SJCRH30 (cell line): ENCODE data around the gene DNAJC7. TPM values are rescaled to one million over a fixed set of nuclear protein-coding genes. Genes with fewer than 3 reads are reported as not detected.

Experiments
- DNase-seq, 2 experiments: peaks; one replicate each; pipeline ENCODE4 v3.0.0-alpha.2; 2015 to 2020
- H3K27ac ChIP-seq: fragments of 250-450 bp; sonication (Bioruptor Pico); 2 replicates; pipeline ENCODE4 v1.5.1; 2020; ENCODE audit warnings: mild to moderate bottlenecking, moderate library complexity
- H3K27me3 ChIP-seq: fragments of 250-450 bp; sonication (Bioruptor Pico); 2 replicates; pipeline ENCODE4 v1.5.1; 2020; ENCODE audit warnings: mild to moderate bottlenecking, moderate library complexity
- H3K36me3 ChIP-seq: fragments of 250-450 bp; sonication (Bioruptor Pico); 2 replicates; pipeline ENCODE4 v1.5.1; 2020; ENCODE audit warnings: mild to moderate bottlenecking, moderate library complexity
- H3K4me1 ChIP-seq: fragments of 250-450 bp; sonication (Bioruptor Pico); 2 replicates; pipeline ENCODE4 v1.5.1; 2020; ENCODE audit warnings: mild to moderate bottlenecking, moderate library complexity
- H3K4me3 ChIP-seq: fragments of 250-450 bp; sonication (Bioruptor Pico); 2 replicates; pipeline ENCODE4 v1.5.1; 2020; ENCODE audit warnings: mild to moderate bottlenecking, moderate library complexity
- H3K9me3 ChIP-seq: fragments of 250-450 bp; sonication (Bioruptor Pico); replicated peaks from 2 replicates; pipeline ENCODE4 v1.5.1; 2020; ENCODE audit warnings: mild to moderate bottlenecking, moderate library complexity
- total RNA-seq: library from RNA; depleted of rRNA; stranded (reverse); fragments of >200 nt; shearing (Covaris generic); gene quantifications from 2 replicates; pipeline ENCODE4 v1.2.3, GENCODE V29; 2014

DNAJC7 gene
- total RNA-seq, 1 experiment from 2014 or later, result 103 TPM

DNA sequence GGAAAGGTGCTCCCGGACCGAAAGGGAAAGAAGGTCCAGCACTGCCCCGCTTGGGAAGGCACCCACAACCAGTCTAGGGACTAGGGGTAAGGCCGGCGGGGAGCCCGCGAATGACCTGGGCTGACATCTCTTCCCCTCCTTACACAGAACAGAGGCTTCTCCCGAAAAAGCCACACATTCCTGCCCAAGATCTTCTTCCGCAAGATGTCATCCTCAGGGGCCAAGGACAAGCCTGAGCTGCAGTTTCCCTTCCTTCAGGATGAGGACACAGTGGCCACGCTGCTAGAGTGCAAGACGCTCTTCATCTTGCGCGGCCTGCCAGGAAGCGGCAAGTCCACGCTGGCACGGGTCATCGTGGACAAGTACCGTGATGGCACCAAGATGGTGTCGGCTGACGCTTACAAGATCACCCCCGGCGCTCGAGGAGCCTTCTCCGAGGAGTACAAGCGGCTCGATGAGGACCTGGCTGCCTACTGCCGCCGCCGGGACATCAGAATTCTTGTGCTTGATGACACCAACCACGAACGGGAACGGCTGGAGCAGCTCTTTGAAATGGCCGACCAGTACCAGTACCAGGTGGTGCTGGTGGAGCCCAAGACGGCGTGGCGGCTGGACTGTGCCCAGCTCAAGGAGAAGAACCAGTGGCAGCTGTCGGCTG is 49.2 kb downstream of the DNAJC7 start:
- Histone ChIP-seq H3K4me1 (peaks cover 21% of the 10 kb centered on the region), H3K9me3 (no peaks in the 10 kb centered on the region), H3K27ac (no peak overlapping the region), H3K27me3 (no peaks in the 10 kb centered on the region), H3K4me3 (no peak overlapping the region; the same call in 1 of the 2 replicates), H3K36me3 (peaks cover 38% of the 10 kb centered on the region)
- DNase-seq, result no peak

DNA sequence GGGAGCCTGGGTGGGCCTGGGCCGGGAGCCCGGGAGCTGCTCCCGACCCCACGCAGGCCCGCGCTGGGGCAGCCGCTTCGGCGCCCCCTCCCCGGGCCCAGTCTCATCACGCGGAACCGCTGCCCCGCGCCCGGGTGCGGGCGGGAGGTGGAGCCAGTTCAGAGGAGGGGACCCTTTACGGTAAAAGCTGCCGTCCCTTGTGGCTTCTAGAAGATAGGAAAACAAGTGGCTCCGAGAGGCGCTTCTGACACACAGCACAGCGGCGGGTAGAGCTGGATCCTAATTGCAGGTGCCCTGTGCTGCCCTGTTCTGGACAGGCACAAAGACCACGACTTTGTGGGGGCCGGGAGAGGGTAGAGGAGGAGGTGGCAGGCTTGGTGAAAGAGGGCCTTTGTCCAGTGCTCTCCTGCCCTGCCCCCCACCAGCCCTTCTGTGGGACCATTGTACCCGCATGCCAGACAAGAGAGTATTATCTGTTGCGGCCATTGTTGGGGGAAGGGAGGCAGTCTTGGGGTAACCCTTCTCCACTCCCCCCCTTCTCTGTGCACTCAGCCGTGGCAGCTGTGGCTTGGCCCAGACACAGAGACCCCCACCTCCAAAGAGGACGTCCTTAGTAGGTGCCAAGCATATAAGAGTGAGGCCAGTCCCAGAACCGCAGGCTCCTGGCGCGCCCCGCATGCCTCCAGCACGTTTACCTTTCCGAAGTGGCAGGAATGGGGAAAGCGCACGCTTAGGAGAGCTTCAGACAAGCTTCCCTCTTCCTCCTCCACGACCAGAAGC is 49.9 kb downstream of the DNAJC7 start:
- H3K4me3 ChIP-seq, result peak overlapping the region; percentile 94

DNA sequence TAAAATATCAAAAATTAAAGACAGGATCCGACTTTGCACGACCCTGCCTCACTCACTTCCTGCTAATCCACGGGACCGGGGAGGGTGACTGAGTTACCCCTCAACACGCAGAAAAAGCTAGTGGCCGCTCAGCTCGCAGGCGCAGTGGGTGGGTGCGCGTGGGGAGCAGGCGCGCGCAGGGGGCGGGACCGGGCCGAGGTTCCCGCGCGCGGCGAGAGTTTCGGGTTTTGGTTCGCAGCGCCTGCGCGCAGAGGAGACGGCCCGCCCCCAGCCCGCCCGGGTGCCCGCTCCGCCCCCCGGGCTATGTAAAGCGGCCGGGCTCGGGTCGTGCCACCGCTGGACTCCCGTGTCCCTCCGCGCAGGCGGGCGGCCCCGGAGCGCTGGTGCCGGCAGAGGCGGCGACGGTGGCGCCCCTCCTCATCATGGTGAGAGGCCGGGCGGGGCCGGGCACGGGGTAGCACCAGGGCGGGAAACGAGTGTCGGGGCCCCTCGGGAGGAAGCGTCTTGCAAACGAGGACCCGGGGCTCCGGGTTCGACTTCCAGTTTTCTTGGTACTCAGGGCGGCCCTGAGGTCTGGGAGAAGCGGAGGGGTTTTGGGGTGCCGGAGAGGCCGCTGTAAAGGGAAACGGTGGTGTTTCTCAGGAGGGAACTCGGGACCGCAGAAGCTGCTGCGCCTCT is 50.6 kb downstream of the DNAJC7 start, which contains the start of gene CNP:
TSS of gene CNP (plus strand) at position 333 of the 678 bp plus-strand sequence. CDS start at position 423, 90 bp downstream.
- Histone ChIP-seq H3K27me3 (no peaks in the 10 kb centered on the region), H3K4me3 (peak within 1 kb of the TSS; percentile 94), H3K36me3 (peaks cover 26% of the 10 kb centered on the region), H3K4me1 (peaks cover 20% of the 10 kb centered on the region), H3K27ac (peak within 1 kb of the TSS; percentile 70), H3K9me3 (no peaks in the 10 kb centered on the region)
- DNase-seq, result peak; percentile 87 to 89

More for the DNA sequence above, 49.9 kb downstream of the DNAJC7 start:
- Histone ChIP-seq H3K27ac (peak overlapping the region; percentile 70), H3K36me3 (peaks cover 34% of the 10 kb centered on the region), H3K9me3 (no peaks in the 10 kb centered on the region), H3K27me3 (no peaks in the 10 kb centered on the region), H3K4me1 (peaks cover 18% of the 10 kb centered on the region)
- DNase-seq, result peak; percentile 32 to 44

DNA sequence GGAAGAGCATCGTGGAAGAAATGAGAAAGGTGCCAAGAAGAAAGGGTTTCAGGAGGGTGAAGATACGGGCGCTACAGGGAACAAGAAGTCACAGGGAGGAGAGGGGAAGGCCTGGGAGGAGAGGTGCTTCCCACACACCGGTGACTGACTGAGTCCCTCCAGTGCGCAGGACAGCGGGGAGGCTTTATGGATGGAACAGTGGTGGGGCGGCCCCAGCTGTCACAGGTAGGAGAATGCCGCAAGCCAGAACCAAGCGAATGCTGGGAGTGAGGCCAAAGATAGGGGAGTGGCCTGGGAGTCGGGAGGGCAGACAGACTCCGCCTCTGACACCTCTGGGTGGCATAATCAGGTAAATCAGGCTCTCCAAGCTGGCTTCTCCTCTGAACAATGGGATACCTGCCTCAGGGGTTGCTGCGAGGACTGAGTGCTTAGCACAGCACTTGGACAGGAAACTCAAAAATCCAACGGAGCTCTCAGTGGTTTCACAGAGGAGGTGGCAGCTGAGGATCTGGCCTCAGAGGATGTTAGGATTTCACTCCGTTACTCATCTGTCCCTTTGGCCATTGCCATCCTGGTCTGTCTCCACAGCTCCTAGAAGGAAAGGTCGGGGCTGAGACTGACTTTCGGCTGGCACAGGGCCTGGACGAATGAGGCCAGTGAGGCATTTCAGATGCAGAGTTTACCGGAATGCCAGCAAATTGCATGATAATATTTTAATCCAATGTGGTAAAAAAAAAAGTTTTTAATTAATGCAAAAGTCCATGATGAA is 51.4 kb downstream of the DNAJC7 start:
- peaks cover 21% of the 10 kb centered on the region for H3K36me3 ChIP-seq
- peaks cover 20% of the 10 kb centered on the region for H3K4me1 ChIP-seq
- H3K9me3 ChIP-seq, result no peaks in the 10 kb centered on the region
- H3K27ac ChIP-seq, result peak overlapping the region; percentile 70; the same call in 1 of the 2 replicates
- no peaks in the 10 kb centered on the region for H3K27me3 ChIP-seq
- H3K4me3 ChIP-seq, result peak overlapping the region; percentile 94
- peak; percentile 47 to 71 for DNase-seq

DNA sequence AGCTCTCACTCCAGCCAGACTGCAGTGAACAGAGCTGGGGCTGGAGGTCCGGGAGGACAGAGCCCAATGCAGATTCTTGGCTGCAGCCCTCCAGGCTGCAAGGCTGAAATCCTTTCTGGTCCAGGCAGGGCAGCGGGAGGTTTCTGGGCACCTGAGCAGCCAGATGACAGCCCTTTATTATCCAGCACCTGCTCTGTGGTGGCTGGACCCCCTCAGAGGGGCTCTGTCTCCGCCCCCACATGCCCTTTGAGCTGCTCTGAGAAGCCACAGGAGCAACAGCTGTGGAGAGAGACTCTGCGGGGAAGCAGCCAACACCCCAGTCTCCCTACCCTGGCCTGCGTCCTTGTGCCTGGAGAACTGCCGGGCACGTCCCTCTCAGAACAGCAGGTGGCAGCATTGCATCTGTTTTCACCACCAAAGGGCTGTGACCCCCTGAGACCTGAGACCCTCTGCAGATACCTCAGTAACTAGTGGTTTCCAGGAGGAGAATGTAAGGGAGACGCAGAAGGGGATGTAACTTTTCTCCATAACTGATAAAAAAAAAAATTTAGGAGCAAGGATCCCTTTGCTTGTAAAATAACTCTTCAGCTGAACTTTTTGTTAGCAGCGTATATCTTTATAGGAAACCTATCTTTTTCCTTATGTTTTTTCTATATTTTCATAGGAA is 54.3 kb downstream of the DNAJC7 start:
- no peak overlapping the region for H3K27ac ChIP-seq
- DNase-seq, result peak; percentile 92 to 95
- no peaks in the 10 kb centered on the region for H3K27me3 ChIP-seq
- H3K4me3 ChIP-seq, result no peak overlapping the region
- 0 out of 2 replicates have a peak, but pooled peaks cover 1% of the 10 kb centered on the region for H3K36me3 ChIP-seq
- peaks cover 32% of the 10 kb centered on the region for H3K4me1 ChIP-seq
- H3K9me3 ChIP-seq, result no peaks in the 10 kb centered on the region

DNA sequence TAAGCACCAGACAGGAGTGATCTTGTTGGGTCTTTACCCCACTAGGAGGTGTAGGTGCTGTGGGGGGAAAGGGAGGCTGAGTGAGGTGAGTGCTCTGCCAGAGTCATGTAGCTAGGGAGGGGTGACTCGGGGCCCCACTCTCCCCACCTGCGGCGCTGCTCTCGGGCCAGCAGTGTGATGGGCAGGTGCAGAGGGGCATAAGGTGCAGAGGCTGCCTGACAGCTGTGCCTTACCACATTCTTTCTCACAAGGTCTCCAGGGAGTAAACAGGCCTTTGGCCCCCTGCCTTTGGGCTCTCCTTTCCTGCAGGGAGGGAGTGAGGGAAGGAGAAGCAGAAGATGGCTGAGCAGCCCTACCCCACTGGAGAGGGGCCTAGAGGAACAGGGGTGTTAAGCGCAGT is 55.1 kb downstream of the DNAJC7 start:
- no peaks in the 10 kb centered on the region for H3K36me3 ChIP-seq
- no peaks in the 10 kb centered on the region for H3K27me3 ChIP-seq
- no peak overlapping the region for H3K4me3 ChIP-seq
- H3K9me3 ChIP-seq, result no peaks in the 10 kb centered on the region
- H3K4me1 ChIP-seq, result peaks cover 32% of the 10 kb centered on the region
- peak; percentile 32 to 52 for DNase-seq
- no peak overlapping the region for H3K27ac ChIP-seq

DNA sequence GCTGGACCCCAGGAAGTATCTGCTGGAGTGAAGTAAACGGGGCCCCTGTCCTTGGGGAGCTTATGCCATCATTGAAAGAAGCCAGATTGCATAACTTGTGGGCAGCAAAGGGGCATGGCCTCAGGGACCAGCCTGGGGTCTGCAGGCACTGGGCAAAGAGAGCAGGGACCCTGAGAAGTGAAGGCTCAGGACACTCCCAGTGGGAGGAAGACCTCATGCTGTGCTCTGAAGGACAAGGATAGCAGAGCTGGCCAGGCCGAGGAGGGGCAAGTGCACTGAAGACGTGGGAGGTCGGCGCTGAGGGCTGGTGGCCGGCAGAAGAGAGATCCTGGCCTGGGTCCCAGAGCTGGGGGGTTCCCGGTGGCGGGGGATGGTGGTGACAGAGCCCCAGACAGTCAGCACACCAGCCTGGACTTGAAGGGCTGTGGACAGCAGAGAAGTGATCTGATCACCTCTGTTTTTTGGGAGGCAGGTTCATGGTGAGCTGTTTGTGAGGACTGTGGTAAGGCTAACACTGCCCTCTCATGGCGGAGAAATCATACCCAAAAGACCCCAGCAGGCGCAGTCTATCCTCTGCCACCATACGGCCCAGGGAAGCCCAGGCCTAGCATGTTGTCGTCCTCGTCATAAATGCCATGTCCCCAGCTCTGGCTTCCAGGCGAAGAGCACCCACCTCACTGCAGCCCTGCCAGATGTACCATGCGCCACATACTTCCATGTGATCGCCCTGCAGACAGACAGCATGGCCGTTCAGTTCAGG is 57.7 kb downstream of the DNAJC7 start:
- H3K9me3 ChIP-seq, result no peaks in the 10 kb centered on the region
- no peaks in the 10 kb centered on the region for H3K36me3 ChIP-seq
- peaks cover 22% of the 10 kb centered on the region for H3K4me1 ChIP-seq
- peak; percentile 70 to 84 for DNase-seq
- H3K27me3 ChIP-seq, result no peaks in the 10 kb centered on the region
- peak overlapping the region; percentile 18 for H3K4me3 ChIP-seq
- H3K27ac ChIP-seq, result no peak overlapping the region

DNA sequence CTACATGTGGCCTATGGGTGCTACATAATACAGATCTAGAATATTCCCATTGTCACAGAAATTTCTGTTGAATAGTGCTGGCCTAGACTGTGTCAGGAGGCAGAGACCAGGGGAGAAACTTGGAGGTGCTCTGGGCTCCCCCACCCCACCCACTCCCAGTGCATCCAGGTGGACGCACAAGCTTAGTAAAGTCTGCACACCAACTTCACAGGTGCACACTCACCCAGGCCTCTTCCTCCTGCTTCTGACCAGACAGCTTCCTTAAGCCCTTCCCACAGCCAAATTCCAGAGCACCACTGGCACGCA is 58.3 kb downstream of the DNAJC7 start:
- Histone ChIP-seq H3K36me3 (no peaks in the 10 kb centered on the region), H3K4me1 (peaks cover 22% of the 10 kb centered on the region)

DNA sequence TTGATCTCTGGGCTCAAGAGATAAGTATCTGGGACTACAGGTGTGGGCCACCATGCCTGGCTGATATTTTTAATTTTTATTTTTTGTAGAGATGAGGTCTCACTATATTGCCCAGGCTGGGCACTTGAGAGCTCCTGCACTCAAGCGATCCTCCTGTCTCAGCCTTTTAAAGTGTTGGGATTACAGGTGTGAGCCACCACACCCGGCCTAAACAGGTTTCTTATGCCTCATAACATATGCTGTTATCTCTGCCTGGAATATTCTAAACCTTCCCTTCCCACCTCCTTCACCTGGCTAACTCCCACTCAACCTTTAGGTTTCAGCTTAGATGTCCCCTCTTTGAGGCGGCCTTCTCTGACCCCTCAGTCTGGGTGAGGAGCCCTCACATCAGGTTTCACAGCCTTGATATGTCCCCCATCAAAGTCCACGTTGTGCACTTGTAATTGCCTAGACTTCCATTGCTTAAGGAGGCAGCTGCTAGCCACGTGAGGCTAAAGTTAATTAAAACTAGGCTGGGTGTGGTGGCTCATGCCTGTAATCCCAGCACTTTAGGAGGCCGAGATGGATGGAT is 59.3 kb downstream of the DNAJC7 start:
- H3K9me3 ChIP-seq, result no peaks in the 10 kb centered on the region
- H3K4me3 ChIP-seq, result no peak overlapping the region
- peaks cover 22% of the 10 kb centered on the region for H3K4me1 ChIP-seq
- H3K36me3 ChIP-seq, result no peaks in the 10 kb centered on the region
- no peak overlapping the region for H3K27ac ChIP-seq
- H3K27me3 ChIP-seq, result no peaks in the 10 kb centered on the region
- no peak for DNase-seq

More for the DNA sequence above, 58.3 kb downstream of the DNAJC7 start:
- no peaks in the 10 kb centered on the region for H3K27me3 ChIP-seq
- no peak overlapping the region for H3K4me3 ChIP-seq
- H3K9me3 ChIP-seq, result no peaks in the 10 kb centered on the region
- DNase-seq, result peak in 1 of 2 experiments; percentile 16
- H3K27ac ChIP-seq, result no peak overlapping the region

DNA sequence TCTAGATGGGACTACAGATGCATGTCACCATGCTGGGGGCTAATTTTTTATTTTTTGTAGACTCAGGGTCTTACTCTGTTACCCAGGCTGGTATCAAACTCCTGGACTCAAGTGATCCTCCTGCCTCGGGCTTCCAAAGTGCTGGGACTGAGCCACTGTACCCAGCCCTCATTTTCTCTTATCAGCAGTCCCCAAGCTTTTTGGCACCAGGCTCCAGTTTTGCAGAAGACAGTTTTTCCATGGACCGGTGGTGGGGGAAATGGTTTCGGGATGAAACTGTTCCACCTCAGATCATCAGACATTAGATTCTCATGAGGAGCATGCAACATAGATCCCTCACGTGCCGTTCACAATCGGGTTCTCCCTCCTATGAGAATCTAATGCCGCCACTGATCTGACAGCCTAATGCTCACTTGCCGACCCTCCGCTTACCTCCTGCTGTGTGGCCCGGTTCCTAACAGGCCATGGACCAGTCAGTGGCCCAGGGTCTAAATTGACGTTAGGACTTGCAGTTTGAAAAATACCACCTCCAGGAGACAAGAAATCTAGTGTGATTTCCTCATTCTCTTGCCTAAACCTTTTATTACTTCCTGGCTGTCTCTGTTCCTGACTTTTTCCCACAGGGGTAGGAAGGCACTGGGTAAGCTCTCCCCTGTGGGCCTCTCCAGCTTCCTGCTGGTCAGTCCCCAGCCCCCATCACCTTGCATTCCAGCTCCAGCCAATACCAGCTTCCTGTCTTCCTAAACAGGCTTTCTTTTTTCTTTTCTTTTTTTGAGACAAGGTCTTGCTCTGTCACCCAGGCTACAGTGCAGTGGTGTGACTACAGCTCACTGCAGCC is 60.0 kb downstream of the DNAJC7 start:
- Histone ChIP-seq H3K27me3 (no peaks in the 10 kb centered on the region), H3K27ac (no peak overlapping the region), H3K9me3 (no peaks in the 10 kb centered on the region), H3K36me3 (no peaks in the 10 kb centered on the region), H3K4me3 (no peak overlapping the region), H3K4me1 (peaks cover 16% of the 10 kb centered on the region)
- no peak for DNase-seq

DNA sequence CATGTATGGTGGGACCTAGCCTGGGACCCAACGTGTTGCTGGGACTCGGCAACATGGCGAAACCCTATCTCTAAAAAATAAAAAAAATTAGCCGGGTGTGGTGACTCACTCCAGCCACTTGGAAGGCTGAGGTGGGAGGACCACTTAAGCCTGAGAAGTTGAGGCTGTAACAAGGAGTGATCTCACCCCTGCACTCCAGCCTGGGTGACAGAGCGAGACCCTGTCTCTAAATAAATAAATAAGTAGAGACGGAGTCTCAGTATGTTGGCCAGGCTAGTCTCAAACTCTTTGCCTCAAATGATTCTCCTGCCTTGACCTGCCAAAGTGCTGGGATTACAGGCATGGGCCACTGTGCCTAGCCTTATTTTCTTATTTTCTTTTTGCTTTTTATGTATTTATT is 60.7 kb downstream of the DNAJC7 start:
- no peak overlapping the region for H3K4me3 ChIP-seq
- no peaks in the 10 kb centered on the region for H3K27me3 ChIP-seq
- H3K4me1 ChIP-seq, result peaks cover 12% of the 10 kb centered on the region
- no peak overlapping the region for H3K27ac ChIP-seq
- H3K9me3 ChIP-seq, result no peaks in the 10 kb centered on the region
- H3K36me3 ChIP-seq, result no peaks in the 10 kb centered on the region
- DNase-seq, result no peak

DNA sequence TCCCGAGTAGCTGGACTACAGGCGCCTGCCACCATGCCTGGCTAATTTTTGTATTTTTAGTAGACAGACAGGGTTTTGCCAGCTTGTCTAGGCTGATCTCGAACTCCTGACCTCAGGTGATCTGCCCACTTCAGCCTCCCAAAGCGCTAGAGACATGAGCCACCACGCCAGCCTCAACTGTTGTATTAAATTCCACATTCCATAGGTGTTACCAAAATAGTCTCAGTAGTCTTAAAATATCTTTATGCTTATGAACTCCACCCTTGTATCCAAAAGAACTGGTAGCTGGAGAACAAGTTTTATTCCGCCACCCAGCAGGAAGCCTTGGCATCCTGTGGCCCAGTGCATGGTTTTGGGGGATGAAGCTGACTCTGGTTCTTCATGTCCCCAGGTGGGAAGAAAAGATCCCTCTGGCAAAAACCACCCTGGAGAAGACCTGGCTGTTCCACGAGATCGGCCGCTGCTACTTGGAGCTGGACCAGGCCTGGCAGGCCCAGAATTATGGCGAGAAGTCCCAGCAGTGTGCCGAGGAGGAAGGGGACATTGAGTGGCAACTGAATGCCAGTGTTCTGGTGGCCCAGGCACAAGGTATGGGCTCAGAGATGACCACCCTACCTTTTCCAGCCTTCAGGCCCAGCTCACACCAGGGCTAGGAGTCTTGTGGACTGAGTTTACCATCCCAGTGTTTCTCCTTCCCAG is 68.3 kb downstream of the DNAJC7 start:
- DNase-seq, result no peak
- H3K9me3 ChIP-seq, result no peaks in the 10 kb centered on the region
- no peaks in the 10 kb centered on the region for H3K27me3 ChIP-seq
- H3K4me1 ChIP-seq, result no peaks in the 10 kb centered on the region
- H3K4me3 ChIP-seq, result no peak overlapping the region
- no peak overlapping the region for H3K27ac ChIP-seq
- H3K36me3 ChIP-seq, result no peaks in the 10 kb centered on the region
